22Rv1 (cell line): ENCODE data around the gene TRPM3.

Source experiments
- H3K27ac ChIP-seq: fragments of 450-650 bp; 2 replicates; pipeline ENCODE4 v1.5.1; 2017
- CTCF ChIP-seq: fragments of 450-650 bp; IDR thresholded peaks from 2 replicates; pipeline ENCODE4 v1.5.1; 2017; ENCODE audit warnings: mild to moderate bottlenecking
- ZFX ChIP-seq: fragments of 450-650 bp; IDR thresholded peaks from 2 replicates; pipeline ENCODE4 v1.6.1; 2017; ENCODE audit warnings: antibody characterized with exemption, borderline replicate concordance

TRPM3 gene

GRCh38 chr9:71120501-71121247 is 747 bp downstream of the TRPM3 start:
- H3K27ac ChIP-seq = no peak overlapping the region
- TF ChIP-seq CTCF (no peak), ZFX (no peak)

- H3K27ac ChIP-seq = no peak overlapping the region
These were observed 1.7 kb downstream of the TRPM3 start for GRCh38 chr9:71119746-71120145.

GRCh38 chr9:71118324-71118723 is 3.1 kb downstream of the TRPM3 start:
- TF ChIP-seq CTCF (no peak), ZFX (no peak)
- no peak overlapping the region for H3K27ac ChIP-seq

More at GRCh38 chr9:71119746-71120145, 1.7 kb downstream of the TRPM3 start:
- TF ChIP-seq CTCF (no peak), ZFX (no peak)

- TF ChIP-seq ZFX (no peak), CTCF (no peak)
- no peak overlapping the region for H3K27ac ChIP-seq
These were observed 5.9 kb downstream of the TRPM3 start for GRCh38 chr9:71115448-71115975.

- no peak overlapping the region for H3K27ac ChIP-seq
These were observed 8.6 kb downstream of the TRPM3 start for GRCh38 chr9:71112866-71113265.

GRCh38 chr9:71108937-71109336 is 12.5 kb downstream of the TRPM3 start:
- TF ChIP-seq CTCF = no peak
- H3K27ac ChIP-seq = no peak overlapping the region

More at GRCh38 chr9:71112866-71113265, 8.6 kb downstream of the TRPM3 start:
- TF ChIP-seq ZFX = no peak
- TF ChIP-seq CTCF = no peak

- no peak overlapping the region for H3K27ac ChIP-seq
- no peak for TF ChIP-seq ZFX
- TF ChIP-seq CTCF = no peak
These were observed 14.4 kb downstream of the TRPM3 start for GRCh38 chr9:71106992-71107391.
